ENCODE results near the gene PNPLA3. TPM values are rescaled to one million over a fixed set of nuclear protein-coding genes. Genes with fewer than 3 reads are reported as not detected.

Gene PNPLA3
- total and polyA plus RNA-seq, 4 donors = 0.41 to 2.2 (median 0.99) TPM

DNA sequence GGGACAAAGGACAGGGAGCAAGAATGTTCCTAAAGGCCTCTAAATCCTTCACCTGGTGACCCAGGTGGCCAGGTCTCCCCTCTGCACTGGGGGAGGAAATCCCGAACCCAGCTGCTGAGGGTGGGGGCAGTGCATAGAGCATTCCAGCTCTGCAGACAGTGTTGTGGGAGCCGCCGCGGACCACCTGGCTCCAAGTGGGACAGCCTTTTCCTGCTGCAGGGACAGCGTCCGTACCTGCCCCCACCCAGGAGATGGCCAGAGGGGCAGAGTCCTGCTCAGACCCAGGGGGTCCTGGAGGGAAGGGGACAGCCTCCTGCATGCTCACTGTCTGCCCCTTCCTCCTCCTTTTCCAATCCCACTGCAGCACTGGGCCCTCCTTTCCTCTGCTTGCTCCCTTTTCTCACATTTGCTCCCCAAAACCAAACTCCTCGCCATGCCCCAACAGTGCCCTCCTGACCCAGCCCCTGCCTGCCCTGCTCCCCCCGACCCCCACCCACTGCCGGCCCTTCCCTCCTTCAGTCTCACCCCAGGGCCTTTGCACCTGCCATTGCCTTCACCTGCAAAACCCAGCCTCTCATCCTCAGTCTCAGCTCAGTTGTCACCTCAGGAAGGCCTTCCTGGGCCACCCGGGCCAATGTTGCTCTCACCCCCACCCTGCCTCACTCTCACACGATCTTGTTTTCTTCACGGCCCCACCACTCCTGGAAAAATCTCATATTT is 44.6 kb upstream of the PNPLA3 start:
- no peaks in the 10 kb centered on the region for H3K4me1 ChIP-seq (ENCODE audit: control insufficient read depth in 5 of 5, insufficient read depth in 5 of 5, low read length in 5 of 5)
- no peak overlapping the region for H3K27ac ChIP-seq (ENCODE audit: low read depth in 1 of 2, low read length in 1 of 2)
- no peak overlapping the region for H3K9ac ChIP-seq (ENCODE audit: insufficient read depth in 1 of 2, low read length in 2 of 2)
- H3K4me3 ChIP-seq = no peak overlapping the region
- 68 to 78% methylated on average over 12 of the region's 12 CpGs for WGBS, 2 donors
- H3K27me3 ChIP-seq (ENCODE audit: control insufficient read depth in 3 of 3, insufficient read depth in 3 of 3, low read length in 2 of 3) = peaks cover 0 to 3% (median 0%) of the 10 kb centered on the region in 3 donors
- DNase-seq (no peak), ATAC-seq (ENCODE audit: insufficient read depth, low FRiP score) (no peak)
- no peak for TF ChIP-seq CTCF (IDR thresholded peaks at IDR 0.05; ENCODE audit: control extremely low read depth, extremely low read depth)
- peaks cover 0 to 4% (median 0%) of the 10 kb centered on the region in 4 donors for H3K9me3 ChIP-seq (ENCODE audit: control insufficient read depth in 4 of 4, insufficient read depth in 3 of 4, low read length in 3 of 4)
- no peaks in the 10 kb centered on the region for H3K36me3 ChIP-seq (ENCODE audit: control insufficient read depth in 4 of 4, insufficient read depth in 4 of 4, low read length in 4 of 4)

- 73 to 74% methylated on average over 14 of the region's 14 CpGs for WGBS, 2 donors
- H3K9ac ChIP-seq (ENCODE audit: insufficient read depth in 1 of 2, low read length in 2 of 2) = no peak overlapping the region
- ATAC-seq (ENCODE audit: insufficient read depth, low FRiP score) = no peak
- H3K36me3 ChIP-seq (ENCODE audit: control insufficient read depth in 4 of 4, insufficient read depth in 4 of 4, low read length in 4 of 4) = no peaks in the 10 kb centered on the region
- TF ChIP-seq CTCF (IDR thresholded peaks at IDR 0.05; ENCODE audit: control extremely low read depth, extremely low read depth) = no peak
- H3K4me1 ChIP-seq (ENCODE audit: control insufficient read depth in 5 of 5, insufficient read depth in 5 of 5, low read length in 5 of 5) = no peaks in the 10 kb centered on the region
- H3K9me3 ChIP-seq (ENCODE audit: control insufficient read depth in 4 of 4, insufficient read depth in 3 of 4, low read length in 3 of 4) = peaks cover 0 to 2% (median 0%) of the 10 kb centered on the region in 4 donors
- peaks cover 0 to 3% (median 0%) of the 10 kb centered on the region in 3 donors for H3K27me3 ChIP-seq (ENCODE audit: control insufficient read depth in 3 of 3, insufficient read depth in 3 of 3, low read length in 2 of 3)
- DNase-seq = no peak
- no peak overlapping the region for H3K27ac ChIP-seq (ENCODE audit: low read depth in 1 of 2, low read length in 1 of 2)
- H3K4me3 ChIP-seq = no peak overlapping the region
These were observed 43.6 kb upstream of the PNPLA3 start for GRCh38 chr22:43879901-43880540.

- WGBS, 2 donors = 82 to 93% methylated on average over 15 of the region's 15 CpGs
- H3K27me3 ChIP-seq (ENCODE audit: control insufficient read depth in 3 of 3, insufficient read depth in 3 of 3, low read length in 2 of 3) = peaks cover 0 to 3% (median 0%) of the 10 kb centered on the region in 3 donors
- ATAC-seq (ENCODE audit: insufficient read depth, low FRiP score) (no peak), DNase-seq (no peak)
- peaks cover 0 to 5% (median 0%) of the 10 kb centered on the region in 4 donors for H3K9me3 ChIP-seq (ENCODE audit: control insufficient read depth in 4 of 4, insufficient read depth in 3 of 4, low read length in 3 of 4)
- TF ChIP-seq CTCF (IDR thresholded peaks at IDR 0.05; ENCODE audit: control extremely low read depth, extremely low read depth) = no peak
- H3K36me3 ChIP-seq (ENCODE audit: control insufficient read depth in 4 of 4, insufficient read depth in 4 of 4, low read length in 4 of 4) = no peaks in the 10 kb centered on the region
- no peak overlapping the region for H3K4me3 ChIP-seq
- no peak overlapping the region for H3K9ac ChIP-seq (ENCODE audit: insufficient read depth in 1 of 2, low read length in 2 of 2)
- no peak overlapping the region for H3K27ac ChIP-seq (ENCODE audit: low read depth in 1 of 2, low read length in 1 of 2)
- no peaks in the 10 kb centered on the region for H3K4me1 ChIP-seq (ENCODE audit: control insufficient read depth in 5 of 5, insufficient read depth in 5 of 5, low read length in 5 of 5)
These were observed 43.0 kb upstream of the PNPLA3 start for GRCh38 chr22:43880541-43880991.

All from lung (tissue), 12 donors.